NOMO-1 treated with DMSO at 0.1 percent for 48 hours (cell line): ENCODE measurements around the gene HSF2.

ENCODE experiments used
- DNase-seq: peaks from one replicate; lab custom pipeline; 2025; ENCODE audit not compliant: unreplicated experiment; lab: John Stamatoyannopoulos, UW

The HSF2 gene, protein sequence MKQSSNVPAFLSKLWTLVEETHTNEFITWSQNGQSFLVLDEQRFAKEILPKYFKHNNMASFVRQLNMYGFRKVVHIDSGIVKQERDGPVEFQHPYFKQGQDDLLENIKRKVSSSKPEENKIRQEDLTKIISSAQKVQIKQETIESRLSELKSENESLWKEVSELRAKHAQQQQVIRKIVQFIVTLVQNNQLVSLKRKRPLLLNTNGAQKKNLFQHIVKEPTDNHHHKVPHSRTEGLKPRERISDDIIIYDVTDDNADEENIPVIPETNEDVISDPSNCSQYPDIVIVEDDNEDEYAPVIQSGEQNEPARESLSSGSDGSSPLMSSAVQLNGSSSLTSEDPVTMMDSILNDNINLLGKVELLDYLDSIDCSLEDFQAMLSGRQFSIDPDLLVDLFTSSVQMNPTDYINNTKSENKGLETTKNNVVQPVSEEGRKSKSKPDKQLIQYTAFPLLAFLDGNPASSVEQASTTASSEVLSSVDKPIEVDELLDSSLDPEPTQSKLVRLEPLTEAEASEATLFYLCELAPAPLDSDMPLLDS

DNA sequence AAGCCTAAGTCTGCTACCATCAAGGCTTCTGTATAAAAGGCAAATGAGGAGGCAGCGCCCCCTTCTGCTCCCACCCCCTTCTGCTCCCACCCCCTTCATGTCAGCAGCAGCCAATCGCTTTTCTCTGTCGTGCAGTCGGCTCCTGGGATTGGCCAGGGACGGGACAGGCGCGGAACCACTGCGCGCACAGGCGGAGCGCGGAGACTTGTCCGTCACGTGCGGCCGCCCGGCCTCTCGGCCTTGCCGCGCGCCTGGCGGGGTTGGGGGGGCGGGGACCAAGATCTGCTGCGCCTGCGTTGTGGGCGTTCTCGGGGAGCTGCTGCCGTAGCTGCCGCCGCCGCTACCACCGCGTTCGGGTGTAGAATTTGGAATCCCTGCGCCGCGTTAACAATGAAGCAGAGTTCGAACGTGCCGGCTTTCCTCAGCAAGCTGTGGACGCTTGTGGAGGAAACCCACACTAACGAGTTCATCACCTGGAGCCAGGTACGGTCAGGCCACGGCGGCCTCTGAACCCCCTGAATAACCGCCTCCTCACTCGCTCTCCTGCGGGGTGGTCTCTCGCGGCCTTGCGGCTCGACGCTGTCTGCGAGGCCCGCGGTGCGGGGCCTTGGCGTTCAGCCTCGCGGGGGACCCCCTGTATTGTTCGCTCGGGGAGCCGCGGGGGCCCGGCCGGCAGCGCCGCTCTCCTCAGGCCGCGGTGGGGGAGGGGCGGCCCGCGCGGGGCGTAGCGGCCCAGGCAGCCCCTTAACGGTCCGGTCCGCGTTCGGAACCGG is at the start of gene HSF2:
Gene HSF2, plus strand, starts transcription at position 305 of the 773 bp plus-strand sequence. Its CDS starts 86 bp downstream, at position 391.
- peak; percentile 96 for DNase-seq

DNA sequence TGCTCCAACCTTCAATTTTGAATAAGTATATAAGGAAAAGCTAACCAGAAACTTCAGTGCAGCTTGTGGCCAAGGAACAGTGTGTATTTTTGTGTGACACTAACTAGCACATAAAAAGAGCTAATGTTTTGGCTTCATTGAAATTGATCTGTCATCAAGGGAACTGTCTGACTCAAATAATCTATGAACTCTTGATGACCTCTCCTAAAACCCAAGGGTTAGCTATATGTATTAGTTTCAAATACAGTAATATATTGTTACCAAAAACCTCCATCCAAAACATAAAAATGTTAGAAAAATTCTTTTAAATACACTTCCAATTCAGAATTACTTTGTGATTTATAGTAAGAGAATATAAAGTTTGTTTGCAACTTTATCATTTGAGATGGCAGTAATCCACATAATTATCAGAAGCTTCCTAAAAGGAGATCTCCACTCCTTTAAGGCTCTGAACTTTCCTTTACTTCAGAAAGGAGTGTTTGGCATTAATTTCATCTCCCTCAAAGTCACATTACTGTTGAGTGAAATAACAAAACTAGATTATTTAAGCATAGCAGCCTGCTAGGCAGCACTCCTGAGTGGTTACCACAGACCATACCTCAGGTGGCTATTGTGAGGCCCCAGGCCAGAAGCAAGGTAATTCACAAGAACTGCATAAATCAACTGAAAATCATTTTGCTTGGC is 46.3 kb upstream of the HSF2 start:
- no peak for DNase-seq

DNA sequence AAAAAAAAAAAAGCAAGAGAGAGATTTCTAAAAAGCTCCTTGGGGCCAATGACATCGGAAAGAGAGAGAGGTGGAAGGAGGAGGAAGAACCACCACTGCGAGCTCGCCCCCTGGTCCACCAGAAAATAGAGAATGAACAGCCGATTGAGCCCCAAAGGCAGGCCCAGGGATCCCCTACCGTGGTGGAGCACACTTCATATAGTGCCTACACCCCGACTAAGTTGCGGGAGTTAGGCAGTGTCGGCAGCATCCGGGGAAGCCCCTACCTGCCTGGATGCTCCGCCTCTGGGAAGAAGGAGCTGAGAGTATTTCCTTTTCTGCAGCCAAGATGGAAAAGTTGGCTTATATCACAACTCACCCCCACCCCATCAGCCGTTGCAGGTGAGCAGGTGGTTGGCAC is 38.6 kb upstream of the HSF2 start:
- no peak for DNase-seq

DNA sequence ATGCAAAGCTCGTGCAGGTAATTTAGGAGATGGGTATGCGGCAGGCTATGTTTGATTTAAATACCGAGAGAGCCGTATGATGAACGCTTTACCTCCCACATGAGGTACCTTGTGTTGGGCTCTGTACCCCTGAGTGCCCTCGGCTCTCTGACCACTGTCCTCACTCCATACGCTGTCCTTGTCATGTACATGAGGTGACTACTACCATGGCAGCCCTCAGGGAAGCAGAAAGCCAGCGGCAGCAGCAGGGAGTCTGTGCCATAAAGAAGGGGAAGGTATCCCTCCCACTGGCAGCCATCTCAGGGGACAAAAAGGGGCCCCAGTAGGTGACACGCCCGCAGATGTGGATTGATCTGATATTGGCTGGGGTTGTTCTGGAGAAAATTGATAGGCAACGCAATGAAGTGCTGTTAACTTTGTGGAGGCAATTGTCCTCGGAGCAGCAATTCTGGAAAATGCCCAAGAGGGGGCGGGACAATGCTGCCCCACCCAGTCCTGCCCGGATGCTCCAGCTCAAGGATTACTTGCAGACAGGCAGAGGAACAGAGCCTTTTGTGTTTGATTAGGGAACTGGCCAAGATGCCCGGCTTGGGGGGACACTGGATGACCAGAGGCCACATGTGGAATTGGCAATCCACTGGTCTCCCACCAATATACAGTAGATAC is 38.0 kb upstream of the HSF2 start:
- no peak for DNase-seq

DNA sequence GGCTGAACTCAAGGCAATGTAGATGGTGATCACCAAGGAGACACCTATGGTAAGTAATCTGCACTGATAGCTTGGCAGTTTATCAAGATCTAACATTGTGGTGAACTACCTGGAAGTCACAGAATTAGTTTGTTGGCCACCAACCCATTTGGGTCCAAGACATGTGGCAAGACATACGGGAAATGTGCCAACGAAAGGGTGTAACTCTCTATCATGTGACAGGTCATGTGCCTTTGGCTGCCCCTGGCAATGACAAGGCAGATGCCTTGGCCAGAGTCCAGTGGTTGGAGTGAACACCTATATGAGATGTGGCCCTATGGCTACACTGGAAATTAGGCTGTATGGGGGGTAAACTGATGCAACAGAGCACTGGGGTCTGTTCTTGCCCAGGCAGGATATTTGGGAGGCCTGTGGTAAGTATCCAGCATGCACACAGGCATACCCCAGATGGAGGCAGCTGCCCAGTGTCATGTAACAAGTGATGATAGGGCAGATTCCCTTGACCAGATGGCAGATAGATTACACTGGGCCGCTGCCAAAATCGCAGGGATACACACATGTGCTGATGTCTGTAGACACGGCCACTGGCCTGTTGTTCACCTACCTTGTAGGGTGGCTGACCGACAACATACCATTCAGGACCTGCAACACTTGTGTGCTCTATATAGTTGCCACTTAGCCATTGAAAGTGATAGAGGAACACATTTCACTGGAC is 35.5 kb upstream of the HSF2 start:
- DNase-seq = no peak

DNA sequence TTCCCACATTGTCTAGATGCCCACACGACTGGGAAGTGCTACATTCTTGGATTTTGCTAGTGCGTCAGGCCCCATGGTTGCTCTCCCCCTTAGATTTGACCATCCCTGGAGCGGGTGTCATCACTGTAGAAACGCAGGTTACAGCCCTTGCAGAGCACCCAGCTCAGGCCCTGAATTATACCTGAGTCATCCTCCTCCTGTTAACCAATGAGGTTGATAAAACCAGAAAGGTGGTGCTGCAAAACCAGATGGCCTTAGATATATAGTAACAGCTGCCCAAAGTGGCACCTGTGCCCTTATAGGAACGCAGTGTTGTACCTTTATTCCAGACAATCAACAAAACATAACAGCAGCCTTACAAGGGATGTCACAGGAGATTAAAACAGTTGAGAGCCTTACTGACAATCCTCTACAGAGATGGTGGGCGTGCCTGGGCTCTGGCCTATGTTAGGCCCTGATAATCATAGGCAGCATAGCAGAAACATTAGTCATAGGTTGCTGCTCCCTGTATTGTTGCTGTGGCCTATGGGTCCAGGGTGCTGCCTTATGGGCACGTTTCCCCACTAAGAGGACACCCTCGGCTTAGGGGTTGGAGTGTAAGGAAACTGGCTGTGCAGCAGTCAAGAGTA is 33.6 kb upstream of the HSF2 start:
- DNase-seq = no peak

DNA sequence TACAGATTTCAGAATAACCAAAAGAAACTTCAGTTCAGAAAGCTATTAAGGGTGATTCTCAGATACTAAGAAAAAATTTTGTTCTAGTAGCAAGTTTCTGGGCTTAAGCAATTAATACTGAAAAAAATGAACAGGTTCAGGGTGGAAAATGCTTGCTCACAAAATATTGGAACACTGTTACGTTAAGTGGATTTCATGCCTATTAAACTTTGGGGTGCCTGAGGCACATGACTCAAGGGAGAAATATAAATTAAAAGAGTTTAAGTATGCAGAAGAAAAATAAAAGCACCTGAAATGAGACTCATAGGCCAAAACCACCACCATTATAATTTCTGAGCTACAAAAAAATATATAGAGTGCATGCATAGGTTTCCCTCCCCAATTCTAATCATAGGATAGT is 32.3 kb upstream of the HSF2 start:
- no peak for DNase-seq

DNA sequence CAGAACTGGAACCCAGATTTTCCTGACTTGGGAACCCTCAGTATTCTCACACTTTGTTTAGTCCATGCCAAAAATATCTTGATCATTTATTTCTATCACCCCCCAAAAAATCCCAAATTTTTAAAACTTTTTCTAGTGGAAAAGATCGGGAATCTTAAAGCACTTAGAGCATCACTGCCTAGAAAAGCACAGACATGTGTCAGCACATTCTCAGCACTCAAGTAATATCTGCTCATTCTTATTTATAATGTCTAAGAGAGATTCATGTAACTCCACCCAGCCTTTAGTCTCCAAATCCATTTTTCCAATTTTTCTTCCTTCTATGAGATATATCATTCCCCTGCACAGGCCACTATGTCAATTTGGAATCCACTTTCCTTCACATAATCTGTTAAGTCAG is 29.9 kb upstream of the HSF2 start:
- DNase-seq = no peak

DNA sequence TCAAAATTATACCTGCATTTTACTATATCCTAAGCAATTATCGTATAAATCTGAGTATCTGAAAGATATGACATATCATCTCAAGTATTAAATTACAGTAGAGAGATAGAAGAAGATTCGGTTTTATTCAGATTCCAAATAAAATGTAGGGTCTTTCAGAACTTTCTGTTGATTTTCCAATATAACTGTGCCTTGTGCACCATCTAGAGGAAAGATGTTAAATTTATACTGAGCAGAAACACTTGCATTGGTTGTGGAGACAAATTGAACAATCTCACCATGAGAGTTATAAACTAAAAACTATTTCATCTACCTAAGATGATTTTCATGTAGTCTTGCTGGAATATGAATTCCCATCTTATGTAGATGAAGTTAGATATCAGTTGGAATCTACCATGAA is 26.8 kb upstream of the HSF2 start:
- no peak for DNase-seq

DNA sequence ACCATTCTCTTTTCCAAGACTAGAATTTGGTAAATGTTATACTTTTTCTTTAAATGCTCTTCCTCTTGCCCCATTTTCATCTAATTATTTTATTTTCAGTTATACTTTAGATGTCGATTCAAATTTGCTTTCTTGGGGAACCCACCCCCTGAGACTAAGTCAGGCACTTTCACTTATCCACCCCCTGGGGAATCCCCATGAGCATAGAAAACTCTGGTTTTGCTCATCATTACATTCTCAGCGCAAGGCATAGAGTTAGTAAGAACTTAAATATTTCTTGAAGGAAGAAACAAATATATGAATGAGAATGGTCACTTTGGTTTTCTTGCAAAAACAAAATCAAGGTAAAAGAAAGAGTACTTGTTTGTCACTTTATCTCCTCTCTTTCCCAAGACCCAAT is 25.1 kb upstream of the HSF2 start:
- no peak for DNase-seq

DNA sequence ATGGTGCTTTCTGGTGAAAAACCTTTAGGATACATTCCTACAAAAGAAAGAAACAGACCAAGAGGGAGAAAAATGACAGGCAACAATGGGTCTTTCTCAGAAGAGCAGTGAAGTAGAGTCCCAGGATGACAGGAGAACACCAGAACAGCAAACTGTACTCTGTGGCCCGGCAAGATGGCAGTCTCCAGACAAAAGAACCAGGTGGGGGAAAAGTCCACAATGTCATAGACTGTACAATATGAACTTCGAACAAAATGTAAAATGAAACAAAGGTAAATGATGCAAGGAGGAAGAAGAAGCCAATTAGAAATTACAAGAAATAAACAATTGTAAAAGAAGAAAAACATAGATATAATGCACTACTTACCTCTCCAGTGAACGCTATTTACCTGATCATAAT is 23.2 kb upstream of the HSF2 start:
- DNase-seq = no peak

DNA sequence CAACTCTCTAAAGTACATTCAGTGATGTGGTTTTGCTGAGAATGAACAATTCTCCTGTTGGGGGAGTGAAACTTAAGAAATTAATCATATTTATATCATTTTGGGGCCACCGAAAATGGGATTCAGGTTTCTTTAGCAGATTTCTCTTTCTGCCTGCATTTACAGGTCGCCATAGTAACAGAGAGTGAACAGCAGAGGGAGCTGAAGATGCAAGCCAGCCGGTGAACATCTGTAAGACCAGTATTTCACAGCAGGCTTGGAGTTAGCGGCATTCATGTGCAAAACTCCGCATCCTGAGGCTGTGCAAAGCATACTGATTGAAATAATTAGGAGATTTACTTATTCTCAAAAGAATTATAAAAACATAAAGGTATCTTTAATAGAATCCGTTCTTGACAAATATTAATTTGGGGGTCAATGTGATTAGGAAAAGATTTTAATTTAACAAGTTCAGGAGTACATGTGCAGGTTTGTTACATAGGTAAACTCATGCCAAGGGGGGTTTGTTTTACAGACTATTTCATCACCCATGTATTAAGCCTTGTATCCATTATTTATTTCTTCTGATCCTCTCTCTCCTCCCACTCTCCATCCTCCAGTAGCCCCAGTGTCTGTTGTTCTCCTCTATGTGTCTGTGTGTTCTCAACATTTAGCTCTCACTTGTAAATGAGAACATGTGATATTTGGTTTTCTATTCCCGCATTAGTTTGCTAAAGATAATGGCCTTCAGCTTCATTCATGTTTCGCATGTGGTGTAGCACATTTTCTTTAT is 17.8 kb upstream of the HSF2 start:
- peak; percentile 56 for DNase-seq

DNA sequence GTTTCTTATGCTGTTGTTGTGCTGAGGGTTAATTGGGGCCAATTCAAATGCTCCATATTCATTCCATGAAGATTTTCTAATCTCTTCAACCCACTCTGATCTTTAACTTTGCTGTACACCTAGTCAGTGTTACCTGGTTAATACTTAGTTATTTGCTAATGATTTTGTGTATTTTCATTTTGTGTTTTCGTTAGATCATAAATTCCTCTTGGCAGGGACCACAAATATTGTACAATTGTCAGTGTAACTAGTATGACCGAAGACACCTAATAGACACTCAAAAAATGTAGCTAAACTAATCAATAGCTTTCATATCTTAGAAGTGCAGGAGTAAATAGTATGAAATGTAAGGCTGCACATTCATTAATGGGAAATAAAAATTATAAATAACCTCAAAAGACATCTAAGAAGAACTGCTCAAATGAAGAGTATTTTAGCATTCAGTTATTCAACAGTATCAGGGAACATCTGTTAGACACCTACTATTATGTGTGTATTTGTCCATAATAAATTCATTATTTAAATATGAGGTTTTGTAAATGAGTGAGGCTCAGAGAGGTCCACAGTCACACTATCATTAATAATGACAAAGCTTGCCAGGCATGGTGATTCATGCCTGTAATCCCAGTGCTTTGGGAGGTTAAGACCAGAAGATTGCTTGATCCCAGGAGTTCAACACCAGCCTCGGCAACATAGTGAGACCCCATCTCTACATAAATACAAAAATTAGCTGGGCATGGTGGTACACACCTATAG is 13.4 kb upstream of the HSF2 start:
- no peak for DNase-seq

DNA sequence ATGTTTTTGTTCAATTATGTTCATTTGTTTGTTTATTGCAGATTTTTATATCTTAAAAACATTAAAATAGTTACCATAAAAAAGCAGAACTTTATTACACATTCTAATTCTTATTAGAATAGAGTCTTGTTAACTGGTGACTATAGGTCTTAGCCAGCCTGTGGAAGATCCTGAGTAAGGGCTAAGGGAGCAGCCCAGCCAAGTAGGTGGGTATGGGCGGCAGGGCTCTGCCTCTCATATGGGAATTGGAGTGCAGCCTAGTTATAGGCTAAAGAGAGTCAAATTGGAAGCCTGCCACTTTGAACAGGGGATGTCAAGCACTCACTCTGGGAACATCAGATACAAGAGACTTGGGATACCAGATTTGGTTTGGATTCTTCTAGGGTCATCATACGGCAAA is 10.5 kb upstream of the HSF2 start:
- DNase-seq = no peak

DNA sequence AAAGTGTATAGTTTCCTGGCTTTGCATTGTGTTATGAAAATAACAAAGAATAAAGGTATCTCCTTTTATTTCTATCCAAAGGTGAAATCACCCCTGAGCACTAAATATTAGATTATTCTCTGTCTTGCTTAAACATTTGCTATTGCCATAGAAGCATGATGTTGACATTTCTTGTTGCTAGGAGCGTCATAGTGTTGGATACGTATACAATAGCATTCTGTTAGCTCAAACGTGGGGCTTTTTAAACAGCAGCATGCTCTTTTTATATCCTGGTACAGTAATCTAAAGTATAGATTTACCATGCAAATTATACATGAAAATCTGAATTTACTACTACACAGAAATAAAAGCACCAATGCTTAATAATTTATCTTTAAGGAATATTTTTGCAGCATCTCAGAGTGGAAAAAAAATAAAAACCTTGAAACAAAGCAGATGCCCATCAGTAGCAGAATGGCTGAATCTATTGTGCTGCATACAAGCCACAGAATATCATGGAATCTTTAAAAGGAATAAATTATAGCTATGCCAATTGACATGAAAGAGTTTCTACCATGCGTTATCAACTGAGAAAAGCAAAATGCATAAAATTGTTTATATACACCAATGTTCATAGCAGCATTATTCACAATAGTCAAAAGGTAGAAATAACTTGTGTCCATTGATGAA is 9.6 kb upstream of the HSF2 start:
- no peak for DNase-seq

DNA sequence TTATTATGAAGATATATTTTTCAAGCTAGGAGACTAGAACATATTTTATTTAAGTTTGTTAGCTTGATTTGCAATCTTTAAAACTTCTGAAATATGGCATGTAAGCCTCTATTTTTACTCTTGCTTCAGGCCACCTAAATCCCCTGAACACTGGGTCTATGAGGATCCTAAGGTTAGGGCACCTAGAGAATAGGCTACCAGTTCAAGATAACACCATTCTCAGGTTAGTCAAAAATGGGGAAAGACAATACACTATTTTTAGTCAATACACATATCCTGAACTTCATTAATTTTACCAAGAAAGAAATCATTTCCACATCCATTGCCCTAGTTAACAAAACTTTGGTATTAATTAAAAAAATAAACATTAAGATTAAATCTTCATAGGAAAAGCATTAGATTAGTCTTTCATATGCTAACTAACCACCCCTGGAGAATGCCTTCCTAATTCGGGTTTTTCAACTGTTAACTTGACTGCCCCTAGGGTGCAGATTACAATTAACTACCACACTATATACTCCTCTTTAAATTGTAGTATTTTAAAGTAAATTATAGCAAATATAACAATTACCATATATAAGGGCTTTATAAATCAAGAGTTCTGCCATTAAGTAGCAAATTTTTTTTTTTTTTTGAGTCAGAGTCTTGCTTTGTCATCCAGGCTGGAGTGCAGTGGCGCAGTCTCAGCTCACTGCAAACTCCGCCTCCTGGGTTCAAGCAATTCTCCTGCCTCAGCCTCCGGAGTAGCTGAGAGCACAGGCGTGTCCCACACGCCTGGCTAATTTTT is 6.7 kb upstream of the HSF2 start:
- no peak for DNase-seq

DNA sequence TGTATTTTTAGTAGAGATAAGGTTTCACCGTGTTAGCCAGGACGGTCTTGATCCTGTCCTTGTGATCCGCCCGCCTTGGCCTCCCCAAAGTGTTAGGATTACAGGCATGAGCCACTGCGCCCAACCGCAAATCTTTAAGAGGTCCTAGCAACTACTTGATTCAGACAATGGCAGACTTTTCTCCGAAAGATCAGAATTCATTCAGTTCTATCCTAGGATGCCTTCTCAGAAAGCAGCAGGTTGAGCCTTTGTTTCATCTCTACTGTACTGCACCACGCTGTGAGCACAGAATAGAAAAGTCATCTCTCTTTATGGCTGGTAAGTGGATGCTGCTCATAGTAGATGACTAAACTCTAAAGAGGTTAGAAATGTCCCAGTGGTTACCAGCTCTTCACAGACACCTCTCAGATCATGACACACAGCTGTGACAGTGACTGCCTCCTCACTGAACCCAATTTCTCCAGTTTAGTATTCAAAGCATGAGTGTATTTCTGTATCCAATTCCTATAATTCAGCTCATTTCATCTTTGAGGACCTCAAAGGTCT is 6.0 kb upstream of the HSF2 start:
- no peak for DNase-seq
